Measurements from ENCODE around the gene KIAA0753. TPM values are rescaled to one million over a fixed set of nuclear protein-coding genes. Genes with fewer than 3 reads are reported as not detected.

The KIAA0753 gene
- total RNA-seq, 6 donors from 2014 or later: 12.4 to 58.7 (median 19.7) TPM

DNA sequence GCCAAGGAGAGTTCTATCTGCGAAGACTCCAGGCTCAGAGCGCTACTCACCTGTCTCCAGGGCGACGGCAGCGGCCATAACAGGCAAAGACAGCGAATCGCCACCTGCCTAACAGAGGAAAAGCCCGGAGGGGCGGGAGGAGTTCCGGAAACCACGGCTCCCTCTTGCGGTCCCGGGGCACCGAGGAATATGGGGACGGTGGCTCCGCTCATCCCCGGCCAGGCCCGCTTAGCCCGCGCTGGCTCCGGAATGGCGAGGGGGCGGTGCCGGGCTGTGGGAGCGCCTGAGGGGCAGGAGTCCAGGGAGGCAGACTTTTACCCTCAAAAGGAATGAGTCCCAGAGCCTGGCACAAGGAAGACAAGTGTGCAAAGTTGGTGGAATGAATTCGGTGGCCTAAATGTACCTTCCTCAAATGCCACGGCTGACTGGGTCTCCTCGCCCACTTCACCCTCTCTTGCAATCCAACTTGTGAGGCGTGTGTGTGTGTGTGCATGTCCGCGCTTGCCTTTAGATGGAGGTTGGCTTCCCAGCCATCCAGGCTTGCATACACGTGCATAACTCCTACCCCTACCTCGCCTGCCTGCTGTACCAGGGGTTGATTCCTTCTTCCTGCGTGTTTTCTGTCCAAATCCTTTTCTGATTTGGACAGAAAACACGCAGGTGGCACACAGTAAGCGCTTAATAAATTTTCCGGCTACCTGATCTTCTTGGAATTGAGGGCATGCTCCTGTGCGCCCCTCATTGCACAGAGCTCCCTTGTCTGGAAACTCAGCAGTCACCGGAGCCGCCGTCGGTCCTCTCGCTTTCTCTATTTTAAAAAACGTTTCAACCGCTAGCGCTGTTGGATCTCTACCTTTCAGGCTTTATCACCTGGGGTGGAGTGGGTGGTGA is 14.6 kb upstream of the KIAA0753 start:
- WGBS, 2 donors: 47 to 66% methylated on average over 37 to 46 of the region's 46 CpGs
- Histone ChIP-seq H3K27me3 (peaks cover 0 to 6% (median 2%) of the 10 kb centered on the region in 4 donors), H3K36me3 (no peaks in the 10 kb centered on the region), H3K27ac (no peak overlapping the region), H3K4me1 (peaks cover 22 to 37% (median 31%) of the 10 kb centered on the region in 4 donors), H3K9me3 (no peaks in the 10 kb centered on the region), H3K4me3 (peak overlapping the region in 2 of 4 donors; percentile 23 to 34)
- DNase-seq (peak in 1 of 2 donors; percentile 86), ATAC-seq (ENCODE audit: low FRiP score in 2 of 2) (no peak)
- TF ChIP-seq POLR2A (IDR thresholded peaks at IDR 0.05) (no peak), POLR2AphosphoS5 (IDR thresholded peaks at IDR 0.05) (no peak), EP300 (IDR thresholded peaks at IDR 0.05) (no peak), CTCF (IDR thresholded peaks at IDR 0.05) (no peak)

GRCh38 chr17:6651919-6652452 is 11.5 kb upstream of the KIAA0753 start:
- ATAC-seq (ENCODE audit: low FRiP score in 2 of 2): peak; percentile 3 to 67

DNA sequence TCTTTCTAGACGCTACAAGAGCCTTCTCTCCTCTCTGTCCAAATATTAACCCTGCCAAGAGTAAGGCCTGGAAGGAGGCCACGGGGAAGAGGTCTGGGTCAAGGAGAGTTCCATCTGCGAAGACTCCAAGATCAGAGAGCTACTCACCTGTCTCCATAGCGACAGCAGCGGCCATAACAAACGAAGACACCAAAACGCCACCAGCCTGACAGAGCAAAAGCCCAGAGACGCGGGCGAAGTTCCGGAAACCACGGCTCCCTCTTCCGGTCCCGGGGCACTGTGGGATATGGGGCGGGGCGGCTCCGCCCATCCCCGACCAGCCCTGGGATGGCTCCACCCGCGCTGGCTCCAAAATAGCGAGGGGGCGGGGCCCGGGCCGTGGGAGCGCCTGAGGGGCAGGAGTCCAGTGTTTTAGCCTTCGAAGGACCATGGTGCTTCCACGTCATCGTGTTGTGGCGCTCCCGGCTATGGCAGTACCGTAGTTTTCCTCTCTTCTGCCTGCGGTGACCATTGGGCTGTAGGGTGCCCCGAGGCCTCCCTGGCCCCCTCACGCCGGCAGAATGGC is 10.9 kb upstream of the KIAA0753 start, which contains the start of the genes C17orf100 and MED31:
Gene C17orf100 (plus strand): TSS at position 409 of the 565 bp plus-strand sequence. CDS start 152 bp downstream, at position 561.
Gene MED31 (minus strand): TSS at position 252 of the 565 bp plus-strand sequence. CDS start 77 bp downstream, at position 175.
- peak; percentile 99 for ATAC-seq (ENCODE audit: low FRiP score in 2 of 2)
- H3K27ac ChIP-seq: peak within 1 kb of the TSS; percentile 80 to 94 (median 92)
- peaks cover 0 to 29% (median 6%) of the 10 kb centered on the region in 4 donors for H3K36me3 ChIP-seq
- peaks cover 27 to 40% (median 33%) of the 10 kb centered on the region in 4 donors for H3K4me1 ChIP-seq
- peak; percentile 96 to 99 for DNase-seq
- no peaks in the 10 kb centered on the region for H3K9me3 ChIP-seq
- TF ChIP-seq EP300 (IDR thresholded peaks at IDR 0.05) (peak in 1 of 4 donors; percentile 42), CTCF (IDR thresholded peaks at IDR 0.05) (peak in 1 of 6 experiments; percentile 7), POLR2A (IDR thresholded peaks at IDR 0.05) (peak in 3 of 4 donors; percentile 47 to 80 (median 47)), POLR2AphosphoS5 (IDR thresholded peaks at IDR 0.05) (peak; percentile 86 to 95)
- 1 to 2% methylated on average over 8 to 34 of the region's 35 CpGs for WGBS, 2 donors
- H3K4me3 ChIP-seq: peak within 1 kb of the TSS; percentile 70 to 95 (median 73)
- peaks cover 0 to 6% (median 2%) of the 10 kb centered on the region in 4 donors for H3K27me3 ChIP-seq

More at GRCh38 chr17:6651919-6652452, 11.5 kb upstream of the KIAA0753 start:
- Histone ChIP-seq H3K9me3 (no peaks in the 10 kb centered on the region), H3K36me3 (peaks cover 0 to 25% (median 3%) of the 10 kb centered on the region in 4 donors), H3K4me1 (peaks cover 27 to 40% (median 33%) of the 10 kb centered on the region in 4 donors), H3K27ac (peak overlapping the region; percentile 80 to 94 (median 92)), H3K27me3 (peaks cover 0 to 6% (median 2%) of the 10 kb centered on the region in 4 donors), H3K4me3 (peak overlapping the region; percentile 70 to 95 (median 73))
- TF ChIP-seq CTCF (IDR thresholded peaks at IDR 0.05) (peak in 1 of 6 experiments; percentile 13), EP300 (IDR thresholded peaks at IDR 0.05) (no peak)
- peak in 1 of 2 donors; percentile 90 for DNase-seq
- 7 to 17% methylated on average over 2 to 12 of the region's 47 CpGs for WGBS, 2 donors

GRCh38 chr17:6648181-6648580 is 7.7 kb upstream of the KIAA0753 start:
- Histone ChIP-seq H3K27me3 (no peaks in the 10 kb centered on the region), H3K27ac (no peak overlapping the region), H3K36me3 (peaks cover 0 to 62% (median 15%) of the 10 kb centered on the region in 4 donors), H3K4me3 (no peak overlapping the region), H3K9me3 (no peaks in the 10 kb centered on the region), H3K4me1 (peaks cover 20 to 35% (median 28%) of the 10 kb centered on the region in 4 donors)
- ATAC-seq (ENCODE audit: low FRiP score in 2 of 2) (no peak), DNase-seq (no peak)
- TF ChIP-seq CTCF (IDR thresholded peaks at IDR 0.05) (no peak), EP300 (IDR thresholded peaks at IDR 0.05) (no peak), POLR2A (IDR thresholded peaks at IDR 0.05) (no peak), POLR2AphosphoS5 (IDR thresholded peaks at IDR 0.05) (no peak)
